CD1c-positive myeloid dendritic cell (primary cell): ENCODE data around the gene PDZD4.

Experiments used
- DNase-seq: peaks from one replicate; pipeline ENCODE4 v3.0.0-alpha.2; 2016; ENCODE audit errors: extremely low spot score

PDZD4 gene

GRCh38 chrX:153868576-153869472 is 38.5 kb upstream of the PDZD4 start:
- DNase-seq, result no peak

GRCh38 chrX:153867671-153868070 is 37.3 kb upstream of the PDZD4 start:
- DNase-seq, result no peak

DNA sequence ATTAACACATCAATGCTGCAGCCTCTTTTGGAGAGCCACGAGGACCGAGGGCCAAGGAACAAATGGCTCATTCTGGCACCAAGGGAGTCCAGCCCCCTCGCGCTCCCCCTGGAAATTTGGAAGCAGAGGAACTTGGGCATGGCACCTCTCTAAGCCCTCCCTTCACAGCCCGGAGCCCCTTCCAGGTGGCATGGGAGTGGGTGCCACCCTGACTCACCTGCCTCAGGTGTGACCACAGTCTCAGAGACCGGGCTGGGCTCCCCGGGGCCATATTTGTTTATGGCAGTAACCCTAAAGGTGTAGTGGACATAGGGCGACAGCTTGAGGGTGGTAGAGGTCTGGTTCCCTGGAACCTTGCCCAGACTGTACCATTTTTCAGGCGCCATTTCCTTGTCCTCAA is 36.8 kb upstream of the PDZD4 start:
- DNase-seq, result no peak

- DNase-seq, result no peak
These were observed 36.1 kb upstream of the PDZD4 start for GRCh38 chrX:153866302-153867019.

GRCh38 chrX:153865685-153866084 is 35.3 kb upstream of the PDZD4 start:
- DNase-seq, result no peak

- no peak for DNase-seq
These were observed 34.9 kb upstream of the PDZD4 start for GRCh38 chrX:153865321-153865580.

- no peak for DNase-seq
These were observed 34.4 kb upstream of the PDZD4 start for GRCh38 chrX:153864561-153865320.

DNA sequence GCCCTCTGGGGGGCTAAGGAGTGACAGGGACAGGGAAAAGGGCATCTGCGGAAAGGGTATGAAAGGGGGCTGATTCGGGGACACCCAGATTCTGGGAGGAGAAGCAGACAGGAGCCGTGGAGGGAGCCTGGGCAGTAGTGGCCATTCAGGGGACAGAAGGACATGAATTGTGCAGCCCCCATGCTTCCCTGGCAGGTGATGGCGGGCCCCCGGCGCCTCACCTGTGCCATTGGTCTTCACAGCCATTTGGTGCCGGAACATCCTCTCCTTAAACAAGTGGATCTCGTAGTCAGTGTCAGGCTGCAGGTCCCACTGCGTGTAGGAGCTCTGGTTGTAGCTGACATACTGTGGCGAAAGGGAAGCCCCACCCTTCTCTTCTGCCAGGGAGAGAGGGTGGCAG is 33.8 kb upstream of the PDZD4 start:
- no peak for DNase-seq

GRCh38 chrX:153863251-153863991 is 33.1 kb upstream of the PDZD4 start:
- no peak for DNase-seq

DNA sequence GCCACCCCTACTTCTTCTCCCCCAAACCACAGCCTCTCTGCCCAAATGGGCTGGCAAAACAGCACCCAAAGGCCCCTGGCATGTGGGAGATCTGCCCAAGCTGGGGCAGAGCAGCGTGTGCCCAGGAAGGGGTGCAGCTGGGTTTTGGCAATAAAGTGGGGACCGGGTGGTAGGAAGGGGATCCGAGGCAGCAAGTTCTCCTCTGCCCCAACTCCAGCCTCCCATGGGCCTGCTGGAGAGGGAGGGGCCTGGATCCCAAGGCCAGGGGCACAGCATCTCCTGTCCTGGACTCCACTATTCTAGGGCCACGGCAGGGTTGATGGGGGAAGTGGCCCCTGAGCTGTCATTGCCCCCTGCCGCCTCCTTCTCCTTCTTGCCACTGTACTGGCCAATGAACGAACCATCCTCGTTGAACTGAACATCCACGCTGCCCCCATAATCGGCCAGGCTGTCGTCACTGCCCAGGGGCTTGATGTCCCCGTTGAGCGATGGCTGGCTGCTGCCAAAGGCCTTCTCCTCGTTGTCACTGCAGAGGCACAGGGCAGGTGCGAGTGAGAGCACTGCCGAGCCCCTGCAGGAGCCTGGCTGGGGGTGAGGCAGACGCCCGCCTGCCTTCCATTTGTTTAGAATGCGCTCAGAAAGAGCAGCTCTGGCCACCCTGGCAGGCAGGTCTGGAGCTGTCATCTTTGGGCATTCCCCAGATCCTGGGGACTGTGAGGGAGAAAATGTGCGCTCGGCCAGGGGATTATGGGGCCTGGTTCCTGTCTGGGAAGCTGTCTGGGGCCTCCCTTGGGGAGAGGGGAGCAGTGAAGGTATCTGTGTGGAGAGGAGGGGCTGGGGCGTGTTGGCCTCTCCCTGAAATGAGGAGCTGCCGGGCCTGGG is 32.3 kb upstream of the PDZD4 start:
- DNase-seq, result no peak

GRCh38 chrX:153861733-153862310 is 31.5 kb upstream of the PDZD4 start:
- no peak for DNase-seq

- DNase-seq, result no peak
These were observed 30.8 kb upstream of the PDZD4 start for GRCh38 chrX:153861151-153861550.

GRCh38 chrX:153857348-153857903 is 27.1 kb upstream of the PDZD4 start:
- no peak for DNase-seq

- DNase-seq, result no peak
These were observed 24.4 kb upstream of the PDZD4 start for GRCh38 chrX:153854702-153855101.

- DNase-seq, result no peak
These were observed 23.5 kb upstream of the PDZD4 start for GRCh38 chrX:153853902-153854267.

DNA sequence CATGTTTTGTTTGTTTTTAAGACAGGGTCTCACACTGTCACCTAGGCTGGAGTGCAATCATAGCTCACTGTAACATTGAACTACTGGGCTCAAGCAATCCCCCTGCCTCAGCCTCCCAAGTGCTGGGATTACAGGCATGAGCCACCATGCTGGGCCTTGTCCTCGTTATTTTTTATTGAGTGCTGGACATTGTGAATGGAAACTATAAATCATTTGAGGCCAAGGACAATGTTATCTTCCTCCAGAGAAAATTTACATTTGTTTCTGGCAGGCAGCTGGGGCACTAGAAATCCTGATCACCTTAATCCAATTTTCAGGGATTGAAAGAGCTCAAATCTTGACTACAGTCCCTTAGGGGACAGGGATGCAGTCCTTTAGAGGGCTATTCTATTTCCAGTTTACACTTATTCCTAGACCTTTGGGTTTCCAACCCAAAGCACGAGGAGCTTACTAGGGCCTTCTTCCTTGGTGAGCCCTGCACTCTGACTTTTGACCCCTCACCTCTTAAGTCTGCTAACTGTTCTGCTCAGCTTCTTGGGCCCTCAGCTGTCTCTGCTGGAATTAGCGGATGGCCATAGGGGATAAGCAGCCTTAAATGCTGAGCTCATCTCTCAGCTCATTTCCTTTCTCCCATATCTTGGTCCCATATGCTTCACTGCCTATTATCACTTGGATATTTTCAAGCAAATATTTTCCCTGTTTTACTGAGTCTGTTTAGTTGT is 23.0 kb upstream of the PDZD4 start:
- no peak for DNase-seq

DNA sequence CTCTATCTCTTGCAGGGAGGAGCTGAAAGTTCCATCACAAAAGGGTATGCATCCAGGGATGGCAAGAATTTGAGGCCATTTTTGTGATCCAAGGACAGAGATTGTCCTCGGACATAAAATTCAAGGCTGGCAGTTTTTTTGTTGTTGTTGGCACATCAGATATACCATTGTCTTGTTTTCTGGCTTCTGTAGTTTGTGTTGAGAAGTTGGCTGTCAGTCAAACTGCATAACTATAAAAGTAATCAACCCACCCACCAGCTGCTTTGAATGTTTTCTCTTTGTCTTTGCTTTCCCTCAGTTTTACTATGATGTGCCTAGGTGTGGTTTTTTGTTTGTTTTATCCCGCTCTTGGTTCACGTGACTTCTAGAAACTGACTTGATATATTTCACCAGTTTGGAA is 21.6 kb upstream of the PDZD4 start:
- no peak for DNase-seq

DNA sequence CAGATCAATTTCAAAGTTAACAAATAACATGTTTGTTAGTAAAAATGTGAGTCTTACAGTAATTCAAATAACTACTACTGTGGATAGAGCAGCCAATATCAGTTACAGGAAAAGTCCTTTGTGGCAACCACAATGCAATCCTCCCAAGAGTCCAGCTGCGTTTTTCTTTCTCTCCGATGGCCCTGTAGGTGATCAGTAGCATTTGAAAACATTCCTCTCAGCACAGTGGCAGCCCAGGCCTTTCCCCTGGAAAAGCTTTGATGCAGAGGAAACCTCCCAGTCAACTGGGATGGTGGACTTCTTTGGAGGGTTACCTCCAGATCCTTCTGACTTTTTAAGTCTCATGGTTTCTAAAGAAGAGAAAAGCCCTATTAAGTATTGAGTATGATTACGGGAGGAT is 18.0 kb upstream of the PDZD4 start:
- no peak for DNase-seq

DNA sequence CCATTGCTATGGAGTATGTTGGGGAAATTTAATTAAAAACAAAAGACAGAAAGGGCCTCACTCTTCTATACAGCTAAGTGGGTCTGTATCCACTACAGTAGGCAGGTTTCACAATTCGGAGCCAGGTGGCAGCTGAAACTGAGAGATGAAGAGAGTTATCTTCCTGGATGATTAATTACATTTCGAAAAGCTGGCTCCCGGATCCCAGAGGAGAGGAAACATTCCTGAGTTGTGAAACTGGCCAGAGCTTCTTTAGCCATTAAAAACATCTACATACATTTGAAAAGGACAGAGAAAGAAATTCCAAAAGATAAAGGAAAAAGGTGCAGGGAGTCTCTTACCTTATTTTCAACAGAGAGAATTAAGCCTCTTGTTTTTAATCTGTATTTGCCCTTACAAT is 15.5 kb upstream of the PDZD4 start:
- DNase-seq, result no peak

DNA sequence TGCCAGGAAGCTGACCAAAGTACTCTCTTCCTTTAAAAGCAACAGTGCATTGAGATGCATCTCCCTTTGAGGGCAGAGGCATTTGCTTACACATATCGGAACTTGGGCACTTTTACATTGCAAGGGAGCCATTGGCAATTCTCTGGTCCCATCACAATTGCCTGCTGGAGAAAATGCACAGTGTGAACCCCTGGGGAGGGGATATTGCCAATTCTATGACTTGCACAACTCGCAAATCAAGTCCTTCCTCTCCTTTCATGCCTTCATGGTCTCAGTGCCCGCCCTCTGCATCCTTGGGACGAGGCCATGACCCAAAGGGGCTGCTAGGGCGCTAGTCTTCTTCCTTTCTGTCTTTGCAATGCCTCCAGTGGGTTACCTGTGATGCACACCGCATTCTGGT is 14.9 kb upstream of the PDZD4 start:
- no peak for DNase-seq
